ENCODE measurements around the gene G2E3.

Gene G2E3

DNA sequence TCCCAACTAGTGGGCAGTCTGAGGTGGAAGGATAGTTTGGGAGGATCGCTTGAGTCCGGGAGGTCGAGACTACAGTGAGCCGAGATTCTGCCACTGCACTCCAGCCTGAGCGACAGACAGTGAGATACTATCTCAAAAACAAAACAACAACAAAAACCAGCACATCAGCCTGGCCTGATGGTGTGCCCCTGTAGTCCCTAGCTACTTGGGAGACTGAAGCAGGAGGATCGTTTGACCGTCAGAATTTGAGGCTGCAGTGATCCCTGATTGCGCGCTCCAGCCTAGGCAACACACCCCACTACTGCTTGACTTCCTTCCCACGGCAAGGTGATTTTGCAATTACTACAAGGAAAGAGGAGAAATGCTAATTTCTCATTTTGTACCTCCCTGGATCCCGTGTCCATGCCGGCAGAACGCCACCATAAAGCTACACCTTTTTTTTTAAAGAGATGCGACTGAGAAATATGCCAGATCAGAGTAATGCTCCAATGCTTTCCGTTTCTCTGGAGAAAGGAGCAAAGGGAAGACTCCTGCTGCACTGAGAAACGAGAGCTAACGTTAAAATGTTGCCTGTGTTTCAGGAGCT, 62.5 kb downstream of the G2E3 start:
- TF ChIP-seq, protein P1, sequence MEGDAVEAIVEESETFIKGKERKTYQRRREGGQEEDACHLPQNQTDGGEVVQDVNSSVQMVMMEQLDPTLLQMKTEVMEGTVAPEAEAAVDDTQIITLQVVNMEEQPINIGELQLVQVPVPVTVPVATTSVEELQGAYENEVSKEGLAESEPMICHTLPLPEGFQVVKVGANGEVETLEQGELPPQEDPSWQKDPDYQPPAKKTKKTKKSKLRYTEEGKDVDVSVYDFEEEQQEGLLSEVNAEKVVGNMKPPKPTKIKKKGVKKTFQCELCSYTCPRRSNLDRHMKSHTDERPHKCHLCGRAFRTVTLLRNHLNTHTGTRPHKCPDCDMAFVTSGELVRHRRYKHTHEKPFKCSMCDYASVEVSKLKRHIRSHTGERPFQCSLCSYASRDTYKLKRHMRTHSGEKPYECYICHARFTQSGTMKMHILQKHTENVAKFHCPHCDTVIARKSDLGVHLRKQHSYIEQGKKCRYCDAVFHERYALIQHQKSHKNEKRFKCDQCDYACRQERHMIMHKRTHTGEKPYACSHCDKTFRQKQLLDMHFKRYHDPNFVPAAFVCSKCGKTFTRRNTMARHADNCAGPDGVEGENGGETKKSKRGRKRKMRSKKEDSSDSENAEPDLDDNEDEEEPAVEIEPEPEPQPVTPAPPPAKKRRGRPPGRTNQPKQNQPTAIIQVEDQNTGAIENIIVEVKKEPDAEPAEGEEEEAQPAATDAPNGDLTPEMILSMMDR (IDR thresholded peaks at IDR 0.05), result no peak

DNA sequence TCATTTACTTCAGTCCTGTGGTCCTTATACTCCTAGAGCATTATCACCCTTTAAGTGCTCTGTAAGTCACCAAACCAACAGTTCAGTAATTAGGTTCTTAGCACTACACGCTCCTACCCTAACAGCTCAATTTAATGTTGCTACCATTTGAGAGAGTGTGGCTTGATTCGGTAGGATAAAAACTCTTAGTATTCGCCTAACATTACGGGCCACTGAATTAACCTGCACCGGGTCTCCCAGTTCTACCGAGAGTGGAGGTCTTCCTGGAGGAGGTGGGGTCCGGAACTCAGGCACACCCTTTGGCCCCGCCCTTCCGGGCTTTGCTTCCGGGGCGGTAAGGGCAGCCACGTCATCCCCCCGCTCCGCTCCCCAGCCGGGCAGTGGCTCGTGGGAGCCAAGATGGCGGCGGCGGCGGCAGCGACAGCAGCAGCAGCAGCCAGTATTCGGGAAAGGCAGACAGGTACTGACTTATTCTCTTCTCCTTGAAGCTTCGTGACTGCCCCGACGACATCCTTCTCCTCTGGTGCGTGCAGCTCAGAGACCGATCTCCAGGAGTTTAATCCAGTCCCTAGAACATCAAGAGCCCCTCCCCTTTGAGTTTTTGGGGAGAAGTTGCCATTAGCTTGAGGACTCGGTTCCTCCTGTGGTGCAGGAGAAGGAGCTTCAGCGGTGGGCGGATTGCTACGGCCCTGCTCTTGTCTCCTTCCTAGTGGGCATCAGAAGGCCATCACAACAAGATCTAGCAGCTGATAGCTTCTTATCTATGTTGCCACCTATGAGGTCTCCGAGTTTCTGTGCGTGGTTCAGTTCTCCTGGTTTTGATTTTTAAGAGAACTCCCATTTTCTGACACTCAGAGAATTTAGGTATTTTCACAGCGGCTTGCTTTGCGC, 63.2 kb downstream of the G2E3 start, which contains the start of gene SCFD1:
Gene SCFD1 (plus strand): TSS at position 380 of the 891 bp plus-strand sequence. CDS start 20 bp downstream, at position 400.
- TF ChIP-seq, protein P1 (IDR thresholded peaks at IDR 0.05), result no peak

DNA sequence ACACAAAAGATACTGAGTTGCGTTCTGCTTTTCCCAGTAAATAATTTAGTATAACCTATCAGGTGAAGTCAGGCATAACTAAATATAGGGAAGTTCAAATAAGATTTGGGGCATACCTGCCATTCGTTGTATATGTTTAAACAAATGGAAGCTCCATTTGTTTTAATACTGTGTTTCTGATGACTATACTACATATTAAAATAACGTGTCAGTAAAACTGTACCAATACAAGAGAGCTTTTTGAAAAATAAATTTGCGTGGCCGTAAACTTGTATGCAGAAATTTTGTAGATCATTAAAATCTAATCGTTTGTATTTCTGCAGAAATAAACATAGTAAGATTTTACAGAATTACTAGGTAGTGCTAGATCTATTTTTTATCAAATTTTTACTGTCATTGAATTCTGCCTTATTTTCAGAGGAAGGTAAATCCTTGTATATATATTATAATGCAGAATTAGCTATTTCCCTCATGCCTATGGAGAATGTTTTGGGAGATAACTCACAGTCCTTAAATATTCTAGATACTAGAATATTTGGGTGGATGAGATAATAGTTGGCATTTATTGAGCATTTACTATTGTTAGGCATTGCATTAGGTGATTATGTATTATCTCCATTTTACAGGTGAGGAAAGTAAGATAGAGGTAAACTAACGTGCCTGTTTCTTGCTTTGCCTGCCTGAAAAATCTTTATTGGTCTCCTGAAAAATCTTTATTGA, 64.6 kb downstream of the G2E3 start:
- TF ChIP-seq, protein P1 (IDR thresholded peaks at IDR 0.05), result no peak

DNA sequence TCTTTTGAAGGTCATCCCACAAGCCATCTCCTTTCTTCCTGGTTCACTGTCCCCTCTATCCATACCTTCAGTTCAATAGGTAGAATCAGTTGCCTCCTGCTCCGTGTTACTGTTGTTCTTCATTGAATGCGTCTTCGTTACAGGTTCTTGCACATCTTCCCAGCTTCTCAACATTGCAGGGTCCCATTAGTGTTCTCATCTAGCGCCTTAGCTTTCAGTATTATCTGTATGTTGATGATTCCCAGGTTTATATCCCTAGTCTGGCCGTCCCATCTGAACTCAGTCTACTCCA, 65.1 kb downstream of the G2E3 start:
- TF ChIP-seq, protein P1 (IDR thresholded peaks at IDR 0.05), result no peak

DNA sequence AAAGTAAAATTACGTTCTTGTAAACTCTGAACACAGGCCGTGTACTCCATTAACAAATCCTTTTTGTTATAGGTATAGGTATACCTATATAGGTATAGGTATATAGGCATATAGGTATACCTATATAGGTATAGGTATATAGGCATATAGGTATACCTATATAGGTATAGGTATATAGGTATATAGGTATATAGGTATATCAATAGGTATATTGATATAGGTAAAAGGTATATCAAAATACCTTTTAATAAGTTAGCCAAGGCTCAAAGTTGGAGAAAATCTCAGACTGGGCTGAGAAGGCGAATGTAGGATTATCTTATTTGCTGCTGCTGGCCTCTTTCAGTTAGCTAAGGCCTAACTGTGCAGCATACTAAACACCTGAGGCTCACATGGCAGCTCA, 66.6 kb downstream of the G2E3 start:
- TF ChIP-seq, protein P1 (IDR thresholded peaks at IDR 0.05), result no peak

DNA sequence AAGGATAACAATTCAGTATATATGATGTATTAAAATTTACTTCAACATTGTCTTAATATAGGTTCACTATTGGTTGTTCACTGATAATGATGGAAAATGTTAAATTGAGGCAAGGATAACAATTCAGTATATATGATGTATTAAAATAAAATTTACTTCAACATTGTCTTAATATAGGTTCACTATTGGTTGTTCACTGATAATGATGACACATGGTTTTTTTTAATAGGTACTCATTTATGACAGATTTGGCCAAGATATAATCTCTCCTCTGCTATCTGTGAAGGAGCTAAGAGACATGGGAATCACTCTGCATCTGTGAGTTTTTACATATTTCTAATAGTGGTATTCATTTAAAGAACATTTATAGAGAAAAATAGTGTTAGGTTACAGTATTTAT, 71.3 kb downstream of the G2E3 start:
- TF ChIP-seq, protein P1 (IDR thresholded peaks at IDR 0.05), result no peak

DNA sequence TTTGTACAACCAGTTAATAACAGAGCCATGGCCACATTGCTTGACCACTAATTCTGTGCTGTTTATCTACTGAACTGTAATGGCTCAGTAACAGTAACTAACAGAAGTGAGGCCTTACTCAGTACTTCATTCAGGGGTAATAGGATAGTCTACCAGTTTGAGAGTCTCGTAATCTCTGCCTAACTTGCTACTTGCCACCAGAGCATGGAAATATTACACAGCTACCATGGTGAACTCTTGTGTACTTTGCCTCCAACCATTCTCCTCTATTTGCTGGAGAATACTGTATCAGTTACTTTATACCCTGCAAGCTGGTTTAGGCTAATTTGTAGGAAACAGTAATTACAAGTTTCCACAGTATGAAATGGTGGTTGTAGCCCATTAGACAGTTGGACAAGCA, 73.8 kb downstream of the G2E3 start:
- TF ChIP-seq, protein P1 (IDR thresholded peaks at IDR 0.05), result no peak

Measured in LNCAP (cell line).